Activated CD4-positive, alpha-beta T cell treated with anti-CD3 and anti-CD28 coated beads for 24 hours (primary cell): ENCODE results near the gene ARMC8.

Experiments used
- DNase-seq, 2 donors: peaks; one replicate each; pipeline ENCODE4 v3.0.0-alpha.2; 2020; ENCODE audit warnings: low read depth in 2 of 2

The ARMC8 gene

DNA sequence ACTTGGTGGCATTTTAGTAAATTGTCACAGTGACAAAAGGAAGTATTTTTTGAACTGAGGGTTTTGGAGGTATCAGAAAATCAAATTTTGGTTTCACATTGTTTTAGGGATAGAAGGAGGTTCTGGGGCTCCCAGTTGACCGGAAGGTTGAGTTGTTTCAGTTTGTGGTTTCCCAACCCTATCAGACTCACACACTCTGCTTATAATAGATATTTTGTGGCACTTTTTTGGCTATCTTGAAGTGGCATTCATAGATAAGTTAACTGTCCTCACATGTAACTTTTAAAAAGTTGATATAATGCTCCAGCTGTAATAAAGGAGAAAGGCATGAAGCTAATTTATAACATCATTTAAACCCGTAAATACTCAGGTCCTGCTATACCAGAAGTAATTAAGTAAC lies 12.8 kb downstream of the ARMC8 start:
- no peak for DNase-seq

DNA sequence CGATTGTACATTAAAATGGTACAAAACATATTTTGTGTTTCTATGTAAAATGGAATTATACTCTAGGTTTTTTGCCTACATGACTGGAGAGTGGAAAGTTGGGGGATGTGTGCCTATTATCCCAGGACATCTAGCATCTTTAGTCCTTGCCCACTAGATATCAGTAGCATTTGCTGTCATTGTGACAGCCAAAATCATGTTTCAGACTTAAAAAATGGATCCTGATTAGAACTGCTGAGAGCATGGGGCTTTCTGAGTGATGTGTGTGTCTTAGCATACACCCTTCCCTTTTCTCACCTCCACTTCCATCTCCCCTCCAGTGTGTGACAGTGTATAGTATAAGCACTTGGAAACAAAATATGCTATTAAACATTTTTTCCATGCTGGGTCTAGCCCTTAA lies 13.3 kb downstream of the ARMC8 start:
- DNase-seq = no peak

DNA sequence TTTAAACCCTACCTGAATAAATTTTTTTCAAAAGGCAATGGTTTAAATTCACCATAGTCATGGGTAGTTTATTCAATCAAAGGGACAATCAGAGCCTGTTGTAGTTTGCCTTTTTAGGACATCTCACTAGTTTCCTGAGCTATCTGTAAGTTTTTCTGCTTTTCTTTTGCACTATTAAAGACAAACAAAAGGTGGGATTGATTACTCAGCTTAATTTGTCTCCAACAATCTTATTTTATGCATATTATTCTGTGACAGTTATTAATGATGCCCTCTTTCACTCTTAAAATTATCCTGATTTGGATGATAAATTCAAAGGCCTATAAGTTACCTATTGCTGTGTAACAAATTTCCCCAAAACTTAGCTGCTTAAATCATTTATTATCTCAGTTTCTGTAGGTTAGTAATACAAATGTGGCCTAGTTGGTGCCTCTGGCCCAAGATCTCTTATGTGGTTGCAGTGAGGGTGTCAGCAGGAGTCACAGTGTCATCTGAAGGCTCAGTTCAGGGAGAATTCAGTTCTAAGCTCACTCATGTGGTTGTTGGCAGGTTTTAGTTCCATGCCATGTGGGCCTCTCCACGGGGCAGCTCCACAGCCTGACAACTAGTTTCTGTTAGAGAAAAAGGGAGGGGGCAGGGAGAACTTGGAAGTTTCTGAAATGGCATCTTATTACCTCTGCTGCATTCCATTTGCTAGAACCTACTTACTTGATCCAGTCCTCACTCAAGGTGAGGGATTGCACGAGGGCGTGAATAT lies 16.0 kb downstream of the ARMC8 start:
- no peak for DNase-seq

DNA sequence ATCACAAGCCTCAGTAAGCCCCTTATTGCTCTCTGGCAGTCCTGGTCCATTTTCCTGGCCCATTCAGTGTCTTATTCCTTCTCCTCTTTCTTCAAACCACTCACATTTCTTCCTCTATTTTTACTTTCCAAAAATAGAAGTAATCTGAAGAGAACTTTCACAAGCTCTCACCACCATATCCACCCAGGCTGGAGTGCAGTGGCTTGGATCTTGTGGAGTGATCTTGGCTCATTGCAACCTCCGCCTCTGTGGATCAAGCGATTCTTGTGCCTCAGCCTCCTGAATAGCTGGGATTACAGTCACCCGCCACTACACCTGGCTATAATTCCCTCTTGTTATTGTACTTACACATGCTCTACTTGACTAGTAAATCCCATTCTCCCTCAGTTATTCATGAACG lies 16.8 kb downstream of the ARMC8 start:
- DNase-seq = no peak

DNA sequence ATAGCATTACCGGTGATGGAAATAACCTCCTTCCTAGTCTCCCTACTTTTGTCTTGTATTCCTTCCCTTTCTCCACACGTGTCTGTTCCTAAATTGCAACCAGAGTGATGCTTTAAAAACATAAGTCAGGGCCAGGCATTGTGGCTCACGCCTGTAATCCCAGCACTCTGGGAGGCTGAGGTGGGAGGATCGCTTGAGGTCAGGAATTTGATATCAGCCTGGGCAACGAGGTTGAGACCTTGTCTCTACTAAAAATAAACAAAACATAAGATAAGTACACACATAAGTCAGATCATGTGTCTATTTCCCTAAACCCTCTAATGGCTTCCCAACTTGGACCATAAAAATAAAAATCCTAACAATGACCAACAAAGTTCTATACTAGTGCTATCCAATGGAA lies 18.4 kb downstream of the ARMC8 start:
- DNase-seq = no peak

DNA sequence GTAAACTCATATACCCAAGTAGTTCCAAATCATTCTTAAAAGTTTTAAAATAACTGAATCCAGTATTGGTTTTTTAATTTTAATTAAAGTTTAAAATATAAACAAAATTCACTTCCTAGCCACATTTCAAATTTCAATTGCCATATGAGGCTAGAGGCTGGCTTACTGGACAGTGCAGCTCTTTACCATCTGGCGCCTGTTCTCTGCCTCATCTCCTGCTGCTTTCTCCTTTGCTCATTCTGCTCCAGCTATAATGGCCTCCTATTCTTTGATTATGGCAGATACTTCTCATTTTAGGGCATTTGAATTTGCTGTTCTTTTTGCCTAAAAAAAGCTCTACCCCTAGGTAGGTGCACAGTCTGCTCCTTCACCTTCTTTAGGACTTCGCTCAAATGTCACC lies 19.1 kb downstream of the ARMC8 start:
- DNase-seq = no peak

DNA sequence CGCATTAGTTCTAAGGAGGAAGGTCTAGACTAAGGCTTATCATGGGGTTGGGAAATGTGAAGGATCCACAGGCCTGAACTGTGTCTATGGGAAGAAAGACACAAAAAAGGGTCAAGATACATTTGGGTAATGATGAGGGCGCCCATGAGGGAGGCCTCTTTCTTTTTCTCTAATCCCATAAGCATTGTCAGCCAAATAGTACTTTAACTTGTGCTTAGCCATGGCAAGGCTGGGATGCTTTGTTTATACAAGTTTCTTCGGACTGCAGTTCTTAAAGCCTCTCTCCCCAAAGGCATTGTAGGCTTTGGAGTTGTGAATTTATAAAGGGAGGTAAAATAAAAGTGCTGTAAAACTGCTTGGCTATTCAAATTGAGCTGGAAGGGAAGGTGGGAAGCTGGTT lies 23.4 kb downstream of the ARMC8 start:
- DNase-seq = no peak

DNA sequence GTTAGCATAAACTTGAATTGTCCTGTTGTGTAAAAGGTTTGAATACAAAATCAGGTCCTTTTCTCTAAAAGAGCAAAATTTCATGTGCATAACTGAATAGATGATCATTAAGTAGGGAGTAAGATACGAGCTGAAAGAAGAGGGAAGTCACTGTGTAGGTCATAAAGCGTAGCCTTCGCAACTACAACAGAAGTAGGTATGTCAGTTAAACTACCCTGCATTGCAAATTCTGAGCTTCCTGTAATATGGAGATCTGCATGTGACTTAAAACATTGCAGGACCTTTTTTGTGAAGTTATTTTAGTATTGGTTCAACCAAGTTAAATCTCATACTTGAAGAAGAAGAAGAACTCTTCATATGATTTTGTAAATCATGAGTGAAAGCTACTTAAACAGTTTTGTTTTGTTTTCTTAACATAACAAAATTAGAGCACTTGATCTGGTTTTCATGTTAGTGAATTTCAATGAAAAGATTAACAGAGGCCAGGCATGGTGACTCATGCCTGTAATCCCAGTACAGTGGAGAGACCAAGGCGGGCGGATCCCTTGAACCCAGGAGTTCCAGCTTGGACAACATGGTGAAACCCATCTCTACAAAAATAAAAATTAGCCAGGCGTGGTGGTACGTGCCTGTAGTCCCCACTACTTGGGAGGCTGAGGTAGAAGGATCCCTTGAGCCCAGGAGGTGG lies 26.4 kb downstream of the ARMC8 start:
- DNase-seq = no peak

DNA sequence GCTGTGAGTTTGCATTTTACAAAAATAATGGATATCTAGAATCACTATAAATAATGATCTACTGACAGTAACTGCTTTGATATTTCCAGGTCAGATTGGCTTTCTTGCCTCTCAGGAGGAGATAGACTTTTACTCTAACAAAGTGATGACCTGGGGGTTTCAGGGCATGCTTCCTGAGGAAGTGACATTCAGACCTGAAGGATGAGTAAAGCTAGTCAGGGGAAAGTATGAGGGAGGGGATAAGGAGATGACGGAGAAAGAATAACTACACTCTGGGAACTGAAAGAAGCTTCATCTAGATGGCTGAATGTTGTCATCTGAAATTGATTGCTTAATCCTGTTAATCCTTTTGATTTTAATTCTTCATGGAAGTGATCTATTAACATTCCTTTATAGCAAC lies 32.2 kb downstream of the ARMC8 start:
- DNase-seq = no peak

DNA sequence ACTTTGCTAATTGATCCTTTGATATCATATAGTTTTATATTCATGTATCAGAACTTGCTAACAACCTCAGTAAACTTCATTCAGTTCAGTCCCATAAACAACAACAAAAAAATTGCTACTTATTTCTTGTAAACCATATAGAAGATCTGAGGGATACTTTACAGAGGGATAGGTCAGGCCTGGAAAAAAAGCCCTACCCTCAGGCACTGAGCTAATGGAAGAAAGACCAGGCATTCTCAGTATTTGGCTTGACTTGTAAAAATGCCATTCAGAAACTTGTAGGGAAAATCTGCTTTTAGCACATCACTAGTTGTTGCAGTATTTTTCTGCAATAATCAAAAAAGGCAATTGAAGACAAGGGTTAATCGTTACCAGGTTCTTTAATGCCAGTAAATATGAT lies 33.1 kb downstream of the ARMC8 start:
- no peak for DNase-seq

DNA sequence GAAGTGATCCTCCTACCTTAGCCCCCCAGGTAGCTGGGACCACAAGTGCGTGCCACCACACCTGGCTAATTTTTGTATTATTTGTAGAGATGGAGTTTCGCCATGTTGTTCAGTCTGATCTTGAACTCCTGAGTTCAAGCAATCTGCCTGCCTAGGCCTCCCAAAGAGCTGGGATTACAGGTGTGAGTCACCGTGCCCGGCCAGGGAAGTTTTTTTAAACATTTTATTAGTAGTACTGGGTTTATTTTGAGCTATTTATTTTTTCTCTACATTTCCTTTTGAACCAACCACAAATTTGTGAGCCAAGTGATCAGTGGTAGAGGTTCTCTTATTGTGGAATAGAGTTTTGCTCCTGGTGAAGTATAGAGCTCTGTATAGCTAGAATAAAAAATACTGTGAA lies 33.7 kb downstream of the ARMC8 start:
- DNase-seq = no peak

DNA sequence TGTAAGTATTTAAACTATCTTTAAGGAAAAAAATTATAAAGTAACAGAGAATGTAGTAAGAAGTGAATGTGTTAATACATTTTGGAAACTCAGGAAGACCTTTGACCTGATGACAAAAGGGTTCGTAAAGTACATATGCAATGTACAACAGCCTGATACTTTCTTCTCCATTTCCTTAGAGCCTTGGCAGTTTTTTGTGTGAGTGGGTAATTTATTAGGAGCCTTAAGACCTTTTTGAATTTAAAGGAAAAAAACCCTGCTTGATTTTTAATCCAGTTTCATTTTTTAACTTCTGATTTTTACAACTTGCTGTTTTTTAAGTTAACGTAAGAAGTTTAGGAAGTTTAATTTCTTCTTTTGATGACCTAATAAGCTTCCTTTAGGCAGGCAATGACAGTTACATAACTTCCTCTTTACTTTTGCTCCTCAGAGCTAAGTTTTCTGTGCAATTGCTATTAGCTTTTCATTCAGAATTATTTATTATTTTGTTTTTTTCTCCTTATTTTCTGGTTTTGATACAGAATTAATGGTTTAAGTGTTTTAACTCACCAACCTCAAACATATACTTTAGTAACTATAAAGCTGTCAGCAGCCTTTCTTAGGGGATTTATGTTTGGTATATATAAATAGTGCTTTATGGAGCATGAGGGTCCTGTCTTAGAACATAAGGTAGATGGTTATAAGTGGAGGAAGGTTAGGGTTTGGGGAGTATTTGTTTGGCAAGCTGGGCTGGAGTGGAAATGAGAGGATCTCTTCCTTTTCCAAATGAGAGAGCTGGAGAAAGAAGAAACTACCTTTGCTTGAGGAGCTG lies 35.2 kb downstream of the ARMC8 start:
- no peak for DNase-seq

DNA sequence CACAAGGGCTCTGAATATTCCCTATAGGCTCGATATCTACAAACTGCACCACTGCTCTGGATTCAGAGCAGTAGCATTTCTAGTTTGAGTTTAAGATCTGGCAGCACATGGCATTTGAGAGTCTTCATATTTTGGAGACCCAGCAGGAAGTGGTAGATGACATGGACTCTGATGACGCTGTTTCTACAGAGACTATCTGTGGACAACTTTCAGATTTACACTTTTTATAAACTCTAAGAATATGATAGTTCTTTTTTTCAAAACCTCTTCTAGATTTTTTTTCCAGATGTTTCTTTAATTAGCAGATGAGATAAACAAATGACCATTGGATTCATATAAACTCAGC lies 35.8 kb downstream of the ARMC8 start:
- no peak for DNase-seq

DNA sequence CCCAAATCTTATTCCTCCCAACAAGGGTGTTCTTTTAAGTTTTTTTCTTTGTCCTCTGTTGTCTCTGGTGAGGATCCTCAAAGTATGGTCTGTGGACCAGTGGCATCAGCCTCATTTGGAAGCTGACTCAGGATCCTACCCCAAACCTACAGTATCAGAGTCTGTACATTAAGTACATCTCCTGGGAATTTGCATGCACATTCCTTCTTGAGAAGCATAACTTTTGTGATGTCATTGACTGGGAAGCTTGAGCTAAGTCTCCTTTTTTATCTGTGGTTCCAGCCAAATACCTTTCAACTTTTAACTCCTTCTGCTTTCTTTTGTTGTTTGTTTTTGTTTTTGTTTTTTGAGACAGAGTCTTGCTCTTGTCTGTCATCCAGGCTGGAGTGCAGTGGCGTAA lies 40.5 kb downstream of the ARMC8 start:
- no peak for DNase-seq

DNA sequence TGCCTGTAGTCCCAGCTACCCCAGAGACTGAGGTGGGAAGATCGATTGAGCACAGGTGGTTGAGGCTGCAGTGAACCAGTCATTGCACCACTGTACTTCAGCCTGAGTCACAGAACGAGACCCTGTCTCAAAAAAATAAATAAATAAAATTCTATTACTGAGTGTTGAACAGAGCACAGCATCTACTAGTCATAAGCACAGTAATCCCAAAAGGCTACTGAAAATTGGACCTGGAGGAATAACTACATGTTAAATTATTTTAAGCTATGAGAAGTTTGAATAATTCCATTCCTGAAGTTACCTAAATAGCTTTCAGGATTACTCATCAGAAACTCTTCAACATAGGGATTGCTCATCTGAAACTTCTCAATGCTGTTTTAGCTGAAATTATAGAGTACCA lies 43.4 kb downstream of the ARMC8 start:
- DNase-seq = no peak

DNA sequence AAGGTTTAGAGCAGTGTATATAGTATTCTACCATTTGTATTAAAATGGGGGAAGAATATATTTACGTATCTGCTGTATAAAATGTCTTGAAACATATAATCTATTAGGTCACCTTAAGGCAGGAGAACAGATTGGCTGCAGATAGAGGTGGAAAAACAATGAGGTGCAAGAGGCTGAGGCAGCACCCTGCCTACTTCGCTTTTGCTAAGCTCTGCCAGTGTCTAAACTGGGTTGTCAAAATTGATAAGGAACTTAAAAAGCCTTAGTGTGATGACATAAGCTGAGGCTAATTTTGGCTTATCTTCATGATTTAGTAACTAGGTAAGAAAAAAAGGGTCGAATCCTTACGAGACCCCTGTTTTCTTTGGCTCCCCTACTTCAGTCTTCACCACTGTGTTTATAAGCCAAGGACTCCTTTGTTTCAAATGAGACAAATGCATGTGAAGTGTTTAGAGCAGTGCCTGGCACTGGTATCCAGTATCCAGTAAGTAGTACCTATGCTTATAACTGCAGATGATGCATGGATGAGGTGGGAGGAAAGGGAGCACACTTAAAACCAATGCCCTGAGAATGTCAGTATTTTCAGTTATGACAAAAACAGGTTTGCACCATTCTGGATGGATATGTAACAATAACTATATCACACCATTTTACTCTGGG lies 45.7 kb downstream of the ARMC8 start:
- DNase-seq = no peak

DNA sequence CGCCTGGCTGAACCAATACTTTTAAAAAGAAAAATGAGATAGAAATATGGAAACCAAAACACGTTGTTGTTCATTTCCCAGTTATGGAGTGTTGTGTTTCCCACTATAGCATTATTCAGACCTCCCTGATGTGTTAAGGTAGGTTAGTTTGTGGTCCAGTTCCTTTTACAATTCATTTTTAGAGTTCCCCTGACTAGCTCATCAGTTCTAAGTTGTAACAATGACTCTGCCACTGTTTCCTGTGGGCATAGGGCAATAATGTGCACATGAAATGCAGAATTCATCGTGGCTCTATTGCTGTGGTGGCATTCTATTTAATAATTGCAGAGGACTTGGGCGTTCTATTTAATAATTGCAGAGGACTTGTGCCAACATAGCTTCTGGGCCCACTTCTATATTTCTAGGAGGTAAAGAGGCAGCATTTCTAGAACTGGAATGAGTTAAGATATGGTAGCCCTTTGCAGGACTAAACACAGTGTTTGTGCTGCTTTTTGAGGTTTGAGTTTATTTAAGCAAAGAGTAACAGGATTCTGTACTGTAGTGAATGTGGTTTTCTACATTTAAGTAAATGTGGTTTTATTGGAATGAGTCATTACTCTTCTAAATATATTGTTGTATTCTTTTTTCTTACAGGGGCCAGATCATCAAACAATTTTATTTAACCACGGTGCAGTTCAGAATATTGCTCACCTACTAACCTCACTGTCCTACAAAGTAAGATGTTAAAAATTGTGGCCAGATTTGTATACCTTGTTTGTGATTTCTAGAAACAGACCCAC lies 47.5 kb downstream of the ARMC8 start:
- DNase-seq = no peak

DNA sequence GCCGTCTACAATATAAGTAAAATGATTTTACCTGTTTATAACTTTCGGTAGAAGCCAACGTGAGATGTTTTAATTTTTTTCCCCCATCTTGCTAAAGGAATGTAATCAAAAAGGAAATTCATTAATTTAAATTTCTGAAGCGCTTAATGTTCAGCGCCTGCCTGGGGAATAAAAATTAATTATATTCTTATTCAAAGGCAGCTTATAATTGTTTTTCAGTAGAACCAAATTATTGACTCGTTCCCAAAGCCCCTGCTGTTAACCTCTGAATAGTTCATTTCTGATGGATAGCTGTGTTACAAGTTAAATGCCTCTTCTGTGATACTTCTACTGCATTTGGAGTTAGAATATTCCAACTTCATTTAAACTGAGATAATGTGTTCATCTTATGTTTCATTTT lies 51.6 kb downstream of the ARMC8 start:
- DNase-seq = no peak

DNA sequence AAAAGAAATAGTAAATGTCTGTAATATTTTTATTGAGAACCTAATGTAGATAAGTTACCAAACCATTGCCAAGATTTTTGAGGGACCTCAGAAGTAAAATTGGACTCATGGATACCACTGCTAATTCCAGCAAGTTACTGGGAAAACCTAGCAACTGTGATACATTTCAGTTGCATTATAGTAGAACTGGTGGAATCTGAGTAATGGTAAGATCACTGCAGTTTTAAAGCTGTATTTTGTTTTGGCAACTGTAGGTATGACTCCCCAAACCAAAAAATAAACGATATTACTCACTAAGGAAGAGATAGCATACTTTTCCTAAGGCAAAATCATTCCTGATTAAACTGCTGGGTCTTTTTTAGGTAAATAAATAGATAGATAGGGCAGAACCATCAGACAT lies 54.0 kb downstream of the ARMC8 start:
- DNase-seq = no peak

DNA sequence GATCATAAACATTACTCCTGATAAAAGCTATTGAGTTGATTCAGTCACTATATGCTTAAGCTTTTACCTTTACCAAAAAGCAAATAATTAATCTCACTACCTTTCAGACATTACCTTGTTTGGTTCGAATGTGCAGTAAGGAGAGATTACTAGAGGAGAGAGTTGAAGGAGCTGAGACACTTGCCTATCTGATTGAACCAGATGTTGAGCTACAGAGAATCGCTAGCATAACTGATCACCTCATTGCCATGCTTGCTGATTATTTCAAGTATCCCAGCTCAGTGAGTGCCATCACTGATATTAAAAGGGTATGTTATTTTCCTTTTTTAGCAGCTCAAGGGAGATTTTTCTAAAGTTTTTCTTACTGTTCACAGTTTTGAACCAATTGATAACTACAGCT lies 54.6 kb downstream of the ARMC8 start:
- DNase-seq = no peak

DNA sequence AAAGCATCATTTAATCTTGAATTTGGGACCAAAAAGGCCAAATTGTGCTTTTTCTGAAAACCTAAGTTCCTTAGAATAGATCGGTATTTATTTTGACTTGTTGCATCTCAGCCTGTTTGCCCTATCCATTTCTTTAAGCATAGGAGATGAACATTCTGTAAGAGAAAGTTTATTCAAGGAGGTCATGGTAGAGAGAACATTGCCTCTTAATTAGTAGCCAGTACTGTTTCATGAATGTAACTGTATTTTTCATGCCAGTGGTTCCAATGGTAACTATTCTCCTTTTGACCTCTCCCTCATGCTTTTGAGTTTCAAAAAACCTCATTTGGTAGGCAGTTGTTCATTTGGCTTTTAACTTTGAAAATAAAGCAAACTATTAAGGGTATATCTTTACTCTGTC lies 55.4 kb downstream of the ARMC8 start:
- DNase-seq = no peak

DNA sequence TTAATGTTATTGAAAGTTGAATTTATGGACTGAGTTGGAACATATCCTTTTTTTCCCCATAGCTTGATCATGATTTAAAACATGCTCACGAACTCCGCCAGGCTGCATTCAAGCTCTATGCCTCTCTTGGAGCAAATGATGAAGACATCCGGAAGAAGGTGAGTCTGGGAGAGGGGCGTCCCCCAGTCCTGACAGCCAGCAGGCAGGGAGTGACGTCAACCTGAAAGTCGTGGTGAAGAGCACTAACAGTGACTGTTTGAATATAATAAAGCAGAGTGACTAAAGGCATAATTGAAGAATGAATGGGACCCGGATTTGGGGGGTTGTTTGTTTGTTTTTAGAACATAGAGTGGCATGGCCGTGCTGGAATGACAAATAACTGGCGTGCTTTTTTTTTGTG lies 57.9 kb downstream of the ARMC8 start:
- no peak for DNase-seq
